A673 (cell line): ENCODE measurements around the gene UBD. TPM values are rescaled to one million over a fixed set of nuclear protein-coding genes. Genes with fewer than 3 reads are reported as not detected.

ENCODE experiments used
- BruUV-seq: library from RNA; stranded (reverse); fragments of 400-500 nt; replicated peaks from 2 replicates; lab custom pipeline; 2021; lab: Mats Ljungman, UMichigan
- CTCF ChIA-PET: fragments of 300-600 bp; sonication (Branson Sonifier 250); formaldehyde crosslinking; loops from one replicate; lab custom pipeline; 2022; ENCODE audit warnings: antibody characterized with exemption; lab: Charles Lee
- POLR2A ChIA-PET: fragments of 300-600 bp; sonication (Branson Sonifier 250); formaldehyde crosslinking; loops from one replicate; lab custom pipeline; 2022; ENCODE audit warnings: antibody characterized with exemption; ENCODE audit not compliant: low non-redundant PET; lab: Charles Lee
- DNase-seq: peaks from one replicate; pipeline ENCODE4 v3.0.0-alpha.2; 2015; ENCODE audit warnings: low spot score
- H3K27ac ChIP-seq: fragments of 200-600 bp; sonication (generic); 2 replicates; pipeline ENCODE4 v1.5.1; 2016; ENCODE audit warnings: mixed run types, low read depth, mild to moderate bottlenecking, mixed read lengths, antibody characterized with exemption, low read length; ENCODE audit not compliant: poor library complexity, severe bottlenecking
- H3K27me3 ChIP-seq: fragments of 200-600 bp; sonication (generic); replicated peaks from 2 replicates; pipeline ENCODE4 v1.6.1; 2017; ENCODE audit warnings: mixed run types, low read depth, mild to moderate bottlenecking, mixed read lengths, antibody characterized with exemption, low read length; ENCODE audit not compliant: insufficient read depth, poor library complexity
- H3K36me3 ChIP-seq: fragments of 200-600 bp; sonication (generic); 2 replicates; pipeline ENCODE4 v1.6.1; 2016; ENCODE audit warnings: mixed run types, mild to moderate bottlenecking, mixed read lengths, antibody characterized with exemption, low read length; ENCODE audit not compliant: insufficient read depth, poor library complexity, severe bottlenecking
- H3K4me1 ChIP-seq: fragments of 200-600 bp; sonication (generic); 2 replicates; pipeline ENCODE4 v1.6.1; 2017; ENCODE audit warnings: mixed run types, mild to moderate bottlenecking, mixed read lengths, antibody characterized with exemption, low read length; ENCODE audit not compliant: insufficient read depth, poor library complexity, severe bottlenecking
- H3K4me3 ChIP-seq: fragments of 200-600 bp; sonication (generic); 2 replicates; pipeline ENCODE4 v1.5.1; 2016; ENCODE audit warnings: low read depth, mixed run types, mild to moderate bottlenecking, mixed read lengths, low read length; ENCODE audit not compliant: poor library complexity, severe bottlenecking
- H3K9me3 ChIP-seq: fragments of 200-600 bp; sonication (generic); 2 replicates; pipeline ENCODE4 v1.6.1; 2016; ENCODE audit warnings: mixed run types, low read depth, mild to moderate bottlenecking, mixed read lengths, antibody characterized with exemption, low read length; ENCODE audit not compliant: poor library complexity, severe bottlenecking
- EZH2 ChIP-seq: fragments of 200-600 bp; sonication (generic); IDR thresholded peaks from 2 replicates; pipeline ENCODE4 v1.6.1; 2017; ENCODE audit warnings: borderline replicate concordance, low read depth, mild to moderate bottlenecking, mixed read lengths, antibody characterized with exemption, low read length; ENCODE audit not compliant: poor library complexity, severe bottlenecking
- intact Hi-C: fragments of 100-400 bp; cut with micrococcal nuclease; formaldehyde crosslinking; loops from one replicate; pipeline ENCODE4 v1.10.0; 2022; ENCODE audit not compliant: unreplicated experiment
- total RNA-seq: library from RNA; stranded (reverse); gene quantifications from 2 replicates; pipeline ENCODE4 v1.2.3, GENCODE V29; 2021
- TF ChIP-seq, protein P1 (sequence below): fragments of 300-800, 200-600 bp; sonication (generic); conservative IDR thresholded peaks from 2 replicates; pipeline ENCODE4 v1.5.1; 2017; ENCODE audit warnings: low read depth, mild to moderate bottlenecking, antibody characterized with exemption, low read length, moderate library complexity, mixed read lengths

Gene UBD
- total RNA-seq, 1 experiment from 2014 or later = not detected

DNA sequence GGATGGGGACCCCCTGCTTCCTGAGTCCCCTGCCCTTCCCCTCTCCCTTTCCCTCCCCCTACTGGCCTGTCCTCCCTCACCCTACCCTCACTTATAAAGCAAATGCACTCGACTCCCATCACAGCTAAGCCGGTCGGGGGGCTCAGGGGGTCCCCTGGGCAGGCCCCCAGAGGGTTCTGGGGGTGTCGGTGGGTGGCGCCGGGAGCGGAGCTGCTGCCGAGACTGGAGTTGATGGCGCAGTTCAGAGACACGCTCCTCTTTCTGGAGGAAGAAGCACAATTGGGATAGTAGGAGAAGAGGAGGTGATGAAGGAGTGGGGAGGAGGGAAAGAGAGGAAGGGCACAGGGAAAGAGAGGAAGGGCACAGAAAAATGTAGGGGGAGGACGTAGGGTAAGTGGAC is 43.9 kb upstream of the UBD start:
- H3K36me3 ChIP-seq = peaks cover 59% of the 10 kb centered on the region

DNA sequence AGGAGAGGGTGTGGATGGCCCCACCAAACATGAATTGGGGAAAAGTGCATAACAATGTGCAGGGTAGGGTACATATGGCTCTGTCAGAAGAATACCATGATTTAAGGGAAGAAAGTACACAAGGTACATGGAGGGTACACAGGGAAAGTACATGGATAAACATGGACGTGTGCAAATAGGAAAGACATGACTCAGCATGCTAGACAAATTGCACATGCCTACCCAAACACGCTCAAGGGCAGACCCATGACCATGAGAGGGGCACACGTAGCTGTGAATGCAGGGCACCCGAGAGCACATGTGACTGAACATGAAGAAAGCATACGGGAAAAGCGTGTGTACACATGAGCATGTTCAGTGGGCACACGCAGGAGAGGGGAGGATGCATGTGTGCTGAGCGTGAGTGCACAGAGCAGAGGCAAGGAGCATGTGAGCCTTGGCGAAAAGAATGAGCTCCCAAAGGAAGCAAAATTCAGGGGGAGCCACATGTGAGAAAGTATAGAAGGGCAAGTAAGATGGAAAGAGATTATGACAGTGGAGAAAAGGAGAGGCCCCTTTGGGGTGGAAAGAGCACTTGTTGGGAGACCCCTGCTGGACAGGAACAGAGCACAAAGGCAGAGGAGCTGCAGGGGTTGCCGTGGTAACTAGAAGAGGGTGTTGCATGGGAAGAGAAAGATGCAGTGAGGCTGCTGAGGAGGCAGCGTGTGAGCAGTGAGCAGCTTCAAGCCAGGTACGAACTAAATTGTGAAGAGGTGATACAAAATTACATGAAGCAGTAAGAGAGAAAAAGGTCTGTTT is 43.2 kb upstream of the UBD start:
- intact Hi-C loops = no loop called here
- TF ChIP-seq, protein P1, sequence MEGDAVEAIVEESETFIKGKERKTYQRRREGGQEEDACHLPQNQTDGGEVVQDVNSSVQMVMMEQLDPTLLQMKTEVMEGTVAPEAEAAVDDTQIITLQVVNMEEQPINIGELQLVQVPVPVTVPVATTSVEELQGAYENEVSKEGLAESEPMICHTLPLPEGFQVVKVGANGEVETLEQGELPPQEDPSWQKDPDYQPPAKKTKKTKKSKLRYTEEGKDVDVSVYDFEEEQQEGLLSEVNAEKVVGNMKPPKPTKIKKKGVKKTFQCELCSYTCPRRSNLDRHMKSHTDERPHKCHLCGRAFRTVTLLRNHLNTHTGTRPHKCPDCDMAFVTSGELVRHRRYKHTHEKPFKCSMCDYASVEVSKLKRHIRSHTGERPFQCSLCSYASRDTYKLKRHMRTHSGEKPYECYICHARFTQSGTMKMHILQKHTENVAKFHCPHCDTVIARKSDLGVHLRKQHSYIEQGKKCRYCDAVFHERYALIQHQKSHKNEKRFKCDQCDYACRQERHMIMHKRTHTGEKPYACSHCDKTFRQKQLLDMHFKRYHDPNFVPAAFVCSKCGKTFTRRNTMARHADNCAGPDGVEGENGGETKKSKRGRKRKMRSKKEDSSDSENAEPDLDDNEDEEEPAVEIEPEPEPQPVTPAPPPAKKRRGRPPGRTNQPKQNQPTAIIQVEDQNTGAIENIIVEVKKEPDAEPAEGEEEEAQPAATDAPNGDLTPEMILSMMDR = peak; percentile 36; the same call in 1 of the 2 replicates
- TF ChIP-seq EZH2 = no peak
- no peaks in the 10 kb centered on the region for H3K9me3 ChIP-seq
- ChIA-PET POLR2A (no interaction called here), CTCF (no interaction called here)
- H3K27ac ChIP-seq = no peak overlapping the region
- H3K4me1 ChIP-seq = no peaks in the 10 kb centered on the region
- no TSS peak for BruUV-seq
- peak; percentile 58 for DNase-seq
- H3K36me3 ChIP-seq = peaks cover 53% of the 10 kb centered on the region
- no peak overlapping the region for H3K4me3 ChIP-seq
- no peaks in the 10 kb centered on the region for H3K27me3 ChIP-seq

More for the DNA sequence above, 43.9 kb upstream of the UBD start:
- no peak for DNase-seq
- ChIA-PET CTCF (no interaction called here), POLR2A (no interaction called here)
- no peaks in the 10 kb centered on the region for H3K27me3 ChIP-seq
- TF ChIP-seq, protein P1 = no peak
- no peak for TF ChIP-seq EZH2
- no peak overlapping the region for H3K4me3 ChIP-seq
- intact Hi-C loops = no loop called here
- H3K4me1 ChIP-seq = no peaks in the 10 kb centered on the region
- H3K27ac ChIP-seq = no peak overlapping the region
- no TSS peak for BruUV-seq
- H3K9me3 ChIP-seq = no peaks in the 10 kb centered on the region

DNA sequence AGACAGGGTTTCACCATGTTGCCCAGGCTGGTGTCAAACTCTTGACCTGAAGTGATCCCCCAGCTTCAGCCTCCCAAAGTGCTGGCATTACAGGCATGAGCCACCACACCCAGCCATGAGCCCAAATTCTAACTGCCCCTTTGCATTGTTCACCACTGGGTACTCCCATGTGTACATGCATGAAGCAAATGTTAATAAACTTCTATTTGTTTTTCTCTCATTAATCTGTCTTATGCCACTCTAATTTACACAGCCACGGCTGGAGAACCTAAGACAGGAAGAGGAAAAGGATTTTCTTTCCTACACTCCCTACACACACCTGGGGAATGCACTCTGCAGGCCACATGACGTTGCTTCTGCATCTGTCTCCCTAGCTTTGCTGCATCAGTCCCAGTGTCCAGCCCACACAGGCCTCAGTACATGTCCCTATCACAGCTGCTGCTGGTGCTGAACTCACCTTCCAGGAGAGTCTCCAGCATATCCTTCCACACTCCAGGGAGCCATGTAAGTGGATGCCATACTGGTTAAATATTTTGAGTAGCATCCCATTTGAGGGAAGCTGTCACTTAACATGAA is 38.7 kb upstream of the UBD start:
- Histone ChIP-seq H3K36me3 (peaks cover 12% of the 10 kb centered on the region), H3K4me3 (no peak overlapping the region), H3K27ac (no peak overlapping the region), H3K27me3 (no peaks in the 10 kb centered on the region), H3K4me1 (no peaks in the 10 kb centered on the region), H3K9me3 (no peaks in the 10 kb centered on the region)
- TF ChIP-seq, protein P1 = no peak
- TF ChIP-seq EZH2 = no peak
- intact Hi-C loops = no loop called here
- POLR2A ChIA-PET = interaction anchor here (0.7 kb wide), 1 partner anchor 44 kb away, joined by 3 read pairs; no protein-coding TSS in a partner anchor
- DNase-seq = no peak
- BruUV-seq = no TSS peak
- CTCF ChIA-PET = no interaction called here
